Measurements from ENCODE around the gene DNAH14.

- TF ChIP-seq GATA2 (IDR thresholded peaks at IDR 0.05; ENCODE audit: low read depth, low read length) (no peak), GATA3 (IDR thresholded peaks at IDR 0.05; ENCODE audit: low read depth, low read length) (no peak)
These were observed 413.2 kb downstream of the DNAH14 start for GRCh38 chr1:225342695-225343094.
